Mucosa of gallbladder (tissue), 1 donor: ENCODE measurements around the gene HTT. TPM values are rescaled to one million over a fixed set of nuclear protein-coding genes. Genes with fewer than 3 reads are reported as not detected.

Experiments used
- DNase-seq: peaks from one replicate; pipeline ENCODE4 v3.0.0-alpha.2; 2020; ENCODE audit warnings: low spot score
- total RNA-seq: library from RNA; stranded (reverse); gene quantifications from one replicate; pipeline ENCODE4 v1.2.1, GENCODE V29; 2021
- donor health status: DM: no; HTN: no; CAD: no.

Gene HTT
- total RNA-seq, 1 donor from 2014 or later: 51.6 TPM

DNA sequence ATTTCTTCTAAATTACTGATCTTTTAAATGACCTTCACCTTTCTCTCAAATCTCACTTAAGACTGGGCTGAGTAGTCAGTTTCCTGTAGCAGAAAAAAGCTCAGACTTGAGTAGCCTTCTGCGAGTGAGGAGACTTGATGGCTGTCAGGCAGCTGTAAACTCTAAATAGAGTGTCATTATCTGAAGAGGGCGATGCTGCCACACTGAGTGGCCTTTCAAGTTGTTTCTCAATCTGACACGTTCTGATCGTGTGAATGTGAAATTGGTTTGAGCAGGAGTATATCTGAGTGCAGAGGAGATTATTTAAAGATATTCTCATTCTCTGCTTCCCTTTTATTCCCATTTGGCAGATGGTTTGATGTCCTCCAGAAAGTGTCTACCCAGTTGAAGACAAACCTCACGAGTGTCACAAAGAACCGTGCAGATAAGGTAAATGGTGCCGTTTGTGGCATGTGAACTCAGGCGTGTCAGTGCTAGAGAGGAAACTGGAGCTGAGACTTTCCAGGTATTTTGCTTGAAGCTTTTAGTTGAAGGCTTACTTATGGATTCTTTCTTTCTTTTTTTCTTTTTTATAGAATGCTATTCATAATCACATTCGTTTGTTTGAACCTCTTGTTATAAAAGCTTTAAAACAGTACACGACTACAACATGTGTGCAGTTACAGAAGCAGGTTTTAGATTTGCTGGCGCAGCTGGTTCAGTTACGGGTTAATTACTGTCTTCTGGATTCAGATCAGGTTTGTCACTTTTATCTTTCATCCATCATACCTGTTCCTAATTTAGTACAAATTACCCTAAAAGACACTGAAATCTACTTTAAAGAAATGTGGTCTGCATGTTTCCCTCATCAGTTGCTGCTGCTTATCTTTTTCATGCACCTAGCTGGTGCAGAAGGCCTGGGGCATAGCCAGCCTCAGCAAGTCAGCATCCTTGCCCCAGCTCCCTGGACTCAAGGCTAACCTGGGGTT is 100.2 kb downstream of the HTT start:
- no peak for DNase-seq

GRCh38 chr4:3176367-3177229 is 102.1 kb downstream of the HTT start:
- DNase-seq: no peak

- DNase-seq: no peak
These were observed 102.9 kb downstream of the HTT start for GRCh38 chr4:3177426-3177825.

DNA sequence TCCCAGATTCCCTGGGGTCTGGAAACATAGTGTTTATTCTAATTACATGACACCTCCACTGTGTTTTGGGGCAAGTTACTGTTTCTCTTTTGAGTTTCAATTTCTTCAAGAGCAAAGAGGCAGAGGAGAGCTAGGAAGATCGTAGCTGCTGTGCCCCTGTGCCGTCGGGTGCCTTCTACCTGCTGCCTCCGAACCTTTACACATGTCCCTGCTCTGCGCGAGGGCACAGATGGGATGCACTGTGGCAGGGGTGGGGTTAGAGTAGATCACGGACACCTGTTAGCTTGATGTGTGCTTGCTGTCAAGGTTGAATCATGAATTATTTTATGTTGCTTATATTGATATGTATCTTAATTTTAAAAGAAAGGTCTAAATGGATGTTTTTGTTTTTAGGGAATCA is 103.4 kb downstream of the HTT start:
- DNase-seq: no peak

GRCh38 chr4:3178351-3178750 is 103.9 kb downstream of the HTT start:
- DNase-seq: no peak

DNA sequence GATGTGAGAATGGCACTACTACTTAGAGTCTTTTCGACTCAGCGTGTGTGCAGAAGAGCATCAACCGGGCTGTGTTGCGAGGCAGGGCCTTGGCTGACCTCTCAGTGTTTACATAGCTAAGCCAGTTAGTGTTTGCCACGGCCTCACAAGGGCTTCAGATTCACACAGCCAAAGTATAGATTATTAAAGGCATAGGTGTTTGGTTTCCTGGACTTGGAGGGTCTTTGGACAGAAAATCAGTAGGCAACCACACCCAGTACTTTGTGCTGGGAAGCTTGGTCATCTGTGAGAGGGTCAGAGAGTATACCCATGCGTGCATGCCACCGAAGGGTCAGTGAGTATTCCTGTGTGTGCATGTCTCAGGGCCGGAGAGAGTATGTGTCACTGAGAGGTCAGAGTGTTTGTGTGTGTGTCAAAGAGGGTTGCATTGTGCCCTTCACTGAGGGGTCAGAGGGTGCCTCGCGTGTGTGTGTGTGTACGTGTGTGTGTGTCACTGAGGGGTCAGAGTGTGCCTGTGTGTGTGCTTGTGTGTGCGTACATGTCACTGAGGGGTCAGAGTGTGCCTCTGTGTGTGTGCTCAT is 104.7 kb downstream of the HTT start:
- DNase-seq: no peak

- DNase-seq: no peak
These were observed 108.5 kb downstream of the HTT start for GRCh38 chr4:3183008-3183407.

DNA sequence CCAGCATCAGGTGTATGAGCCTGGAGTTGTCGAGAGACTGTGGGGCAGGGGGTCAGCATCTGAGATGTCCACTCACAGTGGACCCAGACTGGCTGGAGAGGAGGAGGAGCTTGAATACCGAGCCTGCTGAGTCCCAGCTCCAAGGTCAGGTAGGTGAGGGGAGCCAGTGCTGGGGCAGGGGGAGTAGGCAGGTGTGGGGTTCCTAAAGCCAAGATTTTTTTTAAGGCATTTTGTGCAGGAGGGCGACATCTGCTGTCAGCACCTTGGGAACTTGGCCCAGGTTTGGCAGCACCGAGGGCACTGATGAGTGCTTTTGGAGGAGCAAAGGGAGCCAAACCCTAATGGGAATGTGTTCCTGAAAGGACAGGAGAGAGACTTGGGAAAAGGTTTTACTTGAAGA is 110.2 kb downstream of the HTT start:
- no peak for DNase-seq

DNA sequence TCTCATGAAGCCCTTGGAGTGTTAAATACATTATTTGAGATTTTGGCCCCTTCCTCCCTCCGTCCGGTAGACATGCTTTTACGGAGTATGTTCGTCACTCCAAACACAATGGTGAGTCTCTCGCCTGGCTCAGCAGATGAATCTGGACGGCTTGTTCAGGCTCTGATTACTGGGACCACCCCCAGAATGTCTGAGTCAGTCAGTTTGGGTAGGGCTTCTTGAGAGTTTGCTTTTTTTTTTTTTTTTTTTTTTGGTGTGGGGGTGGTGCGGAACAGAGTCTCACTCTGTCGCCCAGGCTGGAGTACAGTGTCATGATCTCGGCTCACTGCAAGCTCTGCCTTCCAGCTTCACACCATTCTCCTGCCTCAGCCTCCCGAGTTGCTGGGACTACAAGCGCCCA is 112.1 kb downstream of the HTT start:
- DNase-seq: no peak

DNA sequence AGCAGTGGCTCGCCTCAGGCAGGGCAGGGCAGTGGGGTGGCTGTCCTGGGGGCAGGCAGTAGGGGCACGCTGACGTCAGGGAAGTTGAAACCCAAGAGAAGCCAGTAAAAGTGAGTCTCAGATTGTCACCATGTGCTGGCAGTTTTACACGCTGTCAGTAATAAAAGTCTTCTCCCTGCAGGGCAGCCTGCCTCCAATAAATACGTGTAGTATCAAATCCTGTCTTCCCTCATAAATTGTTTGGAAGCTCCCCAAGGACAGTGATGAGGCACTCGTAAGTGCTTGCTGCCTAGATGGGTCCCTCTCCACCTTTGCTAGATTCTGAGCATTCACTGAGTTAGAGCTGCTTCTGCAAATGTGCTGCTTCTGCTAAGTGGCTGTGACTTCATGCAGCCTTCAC is 113.6 kb downstream of the HTT start:
- DNase-seq: no peak

DNA sequence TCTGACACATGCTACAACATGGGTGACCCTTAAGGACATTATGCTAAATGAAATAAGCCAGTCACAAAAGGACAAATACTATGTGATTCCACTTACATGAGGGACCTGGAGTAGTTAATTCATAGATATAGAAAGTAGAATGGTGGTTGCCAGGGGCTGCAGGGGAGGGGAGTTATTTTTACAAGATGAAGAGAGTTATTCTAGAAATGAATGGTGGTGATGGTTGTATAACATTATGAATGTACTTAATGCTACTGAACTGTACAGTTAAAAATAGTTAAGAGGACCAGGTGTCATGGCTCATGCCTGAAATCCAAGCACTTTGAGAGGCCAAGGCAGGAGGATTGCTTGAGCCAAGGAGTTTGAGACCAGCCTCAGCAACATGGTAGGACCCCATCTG is 115.0 kb downstream of the HTT start:
- DNase-seq: no peak

- DNase-seq: no peak
These were observed 116.1 kb downstream of the HTT start for GRCh38 chr4:3190549-3190948.

GRCh38 chr4:3192188-3192587 is 117.7 kb downstream of the HTT start:
- DNase-seq: no peak

DNA sequence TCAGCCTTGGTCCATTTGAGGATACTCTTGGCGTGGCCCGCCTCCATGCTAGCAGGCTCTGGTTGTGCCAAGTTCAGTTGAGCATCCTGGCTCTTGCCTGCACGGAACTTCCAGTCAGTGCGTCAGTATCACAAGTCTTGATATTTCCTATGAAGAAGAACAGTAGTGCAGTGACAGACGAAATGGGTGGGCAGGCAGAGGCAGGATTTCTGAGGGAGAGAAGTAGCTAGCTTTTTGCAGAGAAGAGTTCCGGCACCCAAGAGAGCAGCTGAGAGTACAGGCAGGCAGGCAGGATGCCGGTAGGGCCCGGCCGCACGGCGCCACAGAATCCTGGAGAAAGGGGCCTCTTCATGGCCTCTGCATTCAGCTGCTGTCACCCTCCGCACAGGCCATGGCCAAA is 118.3 kb downstream of the HTT start:
- DNase-seq: no peak

- DNase-seq: no peak
These were observed 119.2 kb downstream of the HTT start for GRCh38 chr4:3193531-3194203.

DNA sequence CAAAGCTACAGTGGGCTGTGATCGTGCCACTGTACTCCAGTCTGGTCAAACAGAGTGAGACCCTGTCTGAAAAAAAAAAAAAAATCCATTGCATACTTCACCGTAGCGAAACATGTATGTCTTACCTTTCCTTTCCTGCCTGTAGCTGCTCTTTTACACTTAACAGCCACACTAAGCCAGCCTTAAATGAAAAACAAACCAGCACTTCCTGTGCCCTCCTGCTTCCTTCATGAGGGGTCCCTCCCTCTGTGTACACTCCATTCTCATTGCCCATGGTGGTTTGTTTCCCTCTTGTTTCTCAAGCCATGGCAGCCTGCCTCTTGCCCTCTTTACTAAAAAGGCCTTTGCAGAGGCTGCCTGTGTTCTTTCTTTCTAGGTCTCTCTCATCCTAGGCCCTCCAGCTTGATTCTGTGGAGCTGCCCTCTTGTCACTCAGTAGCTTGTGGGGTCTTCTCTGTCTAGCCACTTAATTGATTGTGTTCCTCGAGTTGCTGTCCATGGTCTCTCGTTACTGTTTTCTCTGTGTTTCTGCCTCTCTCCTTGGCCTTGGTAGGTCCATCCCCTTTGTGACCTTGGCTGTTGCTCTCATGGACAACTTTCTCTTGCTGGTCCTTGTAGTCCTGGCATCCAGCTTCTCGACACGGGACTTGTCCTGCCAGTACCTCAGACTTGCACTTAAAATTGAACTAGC is 122.3 kb downstream of the HTT start:
- DNase-seq: no peak

GRCh38 chr4:3197366-3198105 is 123.1 kb downstream of the HTT start:
- DNase-seq: no peak

DNA sequence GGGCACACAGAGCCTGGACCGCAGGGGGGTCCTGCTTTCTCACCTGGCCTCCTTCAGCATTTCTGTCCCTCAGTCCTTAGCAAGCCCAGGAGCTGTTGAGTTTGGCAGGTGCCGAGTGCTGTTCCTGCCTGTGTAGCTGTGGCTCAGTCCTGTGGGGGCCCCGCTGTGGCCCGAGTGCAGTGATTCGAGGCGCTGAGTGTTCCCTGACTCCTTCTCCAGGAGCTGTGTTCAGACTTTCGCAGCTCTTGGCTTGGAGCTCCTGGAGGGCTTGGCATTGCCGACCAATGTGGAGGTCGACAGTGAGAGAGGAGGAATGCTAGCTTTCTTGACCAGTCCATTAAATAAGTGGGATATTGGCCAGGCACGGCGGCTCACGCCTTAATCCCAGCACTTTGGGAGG is 124.4 kb downstream of the HTT start:
- DNase-seq: no peak

GRCh38 chr4:3199653-3200422 is 125.4 kb downstream of the HTT start:
- DNase-seq: no peak
